H1 (cell line): ENCODE results near the gene FAM120A. TPM values are rescaled to one million over a fixed set of nuclear protein-coding genes. Genes with fewer than 3 reads are reported as not detected.

Experiments used
- CTCF ChIA-PET: fragments of 300-600 bp; sonication (Branson Sonifier 250); formaldehyde crosslinking; loops from one replicate; lab custom pipeline; 2021; ENCODE audit not compliant: partially characterized antibody; lab: Charles Lee
- POLR2A ChIA-PET: fragments of 300-600 bp; sonication (Branson Sonifier 250); formaldehyde crosslinking; loops from one replicate; lab custom pipeline; 2021; ENCODE audit warnings: inconsistent platforms; ENCODE audit not compliant: partially characterized antibody; lab: Charles Lee
- DNase-seq, 2 experiments: peaks; one replicate each; pipeline versions ENCODE4 v3.0.0 to v3.0.0-alpha.2; 2010 to 2022; ENCODE audit warnings: low spot score in 2 of 2, low read depth in 1 of 2, mixed read lengths in 1 of 2
- FAIRE-seq: peaks from 2 replicates; lab custom pipeline; 2011; peaks lifted over from hg19 to GRCh38; lab: Jason Lieb, UNC
- H2AFZ ChIP-seq: 2 replicates; pipeline ENCODE4 v1.8.1; 2012; ENCODE audit warnings: low read length, inconsistent platforms
- H2AK5ac ChIP-seq: 2 replicates; pipeline ENCODE4 v1.6.1; 2013; ENCODE audit warnings: low read depth, low read length
- H2BK120ac ChIP-seq: replicated peaks from 2 replicates; pipeline ENCODE3; 2013; ENCODE audit warnings: low read depth, low read length, inconsistent platforms
- H2BK12ac ChIP-seq: 2 replicates; pipeline ENCODE4 v1.6.1; 2013; ENCODE audit warnings: low read depth, low read length
- H2BK15ac ChIP-seq: 2 replicates; pipeline ENCODE4 v1.6.1; 2013; ENCODE audit warnings: low read length
- H2BK20ac ChIP-seq: 2 replicates; pipeline ENCODE4 v1.6.1; 2013; ENCODE audit warnings: low read length
- H2BK5ac ChIP-seq: 2 replicates; pipeline ENCODE4 v1.6.1; 2013; ENCODE audit warnings: low read depth, low read length
- H3K14ac ChIP-seq: 2 replicates; pipeline ENCODE4 v1.6.1; 2013; ENCODE audit warnings: inconsistent platforms; ENCODE audit not compliant: insufficient read length
- H3K18ac ChIP-seq: 2 replicates; pipeline ENCODE4 v1.6.1; 2013; ENCODE audit warnings: low read length; ENCODE audit errors: extremely low read depth
- H3K23ac ChIP-seq: 2 replicates; pipeline ENCODE4 v1.6.1; 2013; ENCODE audit warnings: inconsistent platforms; ENCODE audit not compliant: insufficient read length
- H3K23me2 ChIP-seq: 2 replicates; pipeline ENCODE4 v1.6.1; 2013; ENCODE audit warnings: low read depth, low read length
- H3K27ac ChIP-seq: 2 replicates; pipeline ENCODE4 v1.6.1; 2011; ENCODE audit warnings: low read depth, low read length, inconsistent platforms
- H3K27me3 ChIP-seq, 4 experiments: replicated peaks in 1 of 4; 1 replicate in 1 of 4; 2 replicates in 3 of 4; pipeline versions ENCODE4 v1.6.1 to v1.8.1; 2011 to 2013; ENCODE audit warnings: low read length in 3 of 4, mild to moderate bottlenecking in 3 of 4, inconsistent platforms in 2 of 4, mixed read lengths in 2 of 4, moderate library complexity in 1 of 4; ENCODE audit not compliant: control insufficient read depth in 3 of 4, insufficient read depth in 3 of 4; ENCODE audit errors: extremely low read depth in 1 of 4
- H3K36me3 ChIP-seq, 4 experiments: 2 replicates each; pipeline versions ENCODE4 v1.6.1 to v1.8.1; 2011 to 2013; ENCODE audit warnings: mild to moderate bottlenecking in 4 of 4, low read length in 3 of 4, moderate library complexity in 2 of 4, control low read depth in 1 of 4, inconsistent platforms in 1 of 4; ENCODE audit not compliant: insufficient read depth in 4 of 4, control insufficient read depth in 2 of 4
- H3K4ac ChIP-seq: replicated peaks from 2 replicates; pipeline ENCODE3; 2013; ENCODE audit warnings: low read length, low read depth, mixed read lengths, inconsistent platforms; ENCODE audit not compliant: insufficient read length
- H3K4me1 ChIP-seq, 4 experiments: replicated peaks in 1 of 4; 1 replicate in 1 of 4; 2 replicates in 3 of 4; pipeline versions ENCODE4 v1.6.1 to v1.8.1; 2011 to 2013; ENCODE audit warnings: low read length in 3 of 4, inconsistent platforms in 2 of 4, mixed read lengths in 1 of 4; ENCODE audit not compliant: insufficient read depth in 4 of 4, control insufficient read depth in 3 of 4
- H3K4me2 ChIP-seq, 2 experiments: 2 replicates each; pipeline versions ENCODE4 v1.6.1 to v1.8.1; 2011 to 2013; ENCODE audit warnings: low read depth in 2 of 2, low read length in 2 of 2, control low read depth in 1 of 2, inconsistent platforms in 1 of 2, mild to moderate bottlenecking in 1 of 2; ENCODE audit not compliant: insufficient read depth in 1 of 2
- H3K4me3 ChIP-seq, 4 experiments: fragments of 200-600, 300-600 bp in 1 of 4; sonication (generic), shearing (Covaris generic), sonication (Bioruptor Twin) in 1 of 4; 2 replicates each; pipeline versions ENCODE4 v1.5.1 to v1.8.1; 2011 to 2016; ENCODE audit warnings: low read length in 4 of 4, low read depth in 3 of 4, control low read depth in 2 of 4, inconsistent platforms in 2 of 4, mild to moderate bottlenecking in 2 of 4, mixed read lengths in 1 of 4, moderate library complexity in 1 of 4; ENCODE audit not compliant: insufficient read depth in 2 of 4; ENCODE audit errors: extremely low read depth in 1 of 4
- H3K56ac ChIP-seq: replicated peaks from 2 replicates; pipeline ENCODE3; 2013; ENCODE audit warnings: low read depth, mild to moderate bottlenecking, mixed read lengths, low read length, inconsistent platforms; ENCODE audit not compliant: insufficient read length
- H3K79me1 ChIP-seq: 2 replicates; pipeline ENCODE4 v1.6.1; 2013; ENCODE audit warnings: low read depth, low read length, control low read depth
- H3K79me2 ChIP-seq, 2 experiments: 2 replicates each; pipeline versions ENCODE4 v1.6.1 to v1.8.1; 2012 to 2013; ENCODE audit warnings: low read length in 2 of 2, mild to moderate bottlenecking in 2 of 2, inconsistent platforms in 1 of 2; ENCODE audit not compliant: insufficient read depth in 2 of 2, control insufficient read depth in 1 of 2
- H3K9ac ChIP-seq, 4 experiments: replicated peaks in 1 of 4; 1 replicate in 1 of 4; 2 replicates in 3 of 4; pipeline versions ENCODE4 v1.6.1 to v1.8.1; 2011 to 2013; ENCODE audit warnings: low read depth in 3 of 4, low read length in 3 of 4, control low read depth in 2 of 4, mild to moderate bottlenecking in 2 of 4, moderate library complexity in 2 of 4, inconsistent platforms in 1 of 4; ENCODE audit errors: extremely low read depth in 1 of 4
- H3K9me3 ChIP-seq, 2 experiments: 2 replicates each; pipeline versions ENCODE4 v1.6.1 to v1.8.1; 2012 to 2013; ENCODE audit warnings: mild to moderate bottlenecking in 2 of 2, moderate library complexity in 2 of 2, control low read depth in 1 of 2, inconsistent platforms in 1 of 2, low read depth in 1 of 2, low read length in 1 of 2, mixed read lengths in 1 of 2; ENCODE audit not compliant: insufficient read depth in 2 of 2
- H4K20me1 ChIP-seq, 2 experiments: replicated peaks in 1 of 2; 2 replicates each; pipeline versions ENCODE3 to v1.8.1; 2011 to 2013; ENCODE audit warnings: inconsistent platforms in 2 of 2, low read length in 2 of 2, mild to moderate bottlenecking in 1 of 2; ENCODE audit not compliant: insufficient read depth in 2 of 2, control insufficient read depth in 1 of 2
- H4K5ac ChIP-seq: 2 replicates; pipeline ENCODE4 v1.6.1; 2013; ENCODE audit warnings: low read length, low read depth, mixed read lengths, inconsistent platforms; ENCODE audit not compliant: insufficient read length
- H4K8ac ChIP-seq: 2 replicates; pipeline ENCODE4 v1.8.0; 2013; ENCODE audit warnings: mild to moderate bottlenecking, moderate library complexity, low read length, inconsistent platforms; ENCODE audit not compliant: insufficient read depth; ENCODE audit errors: extremely low read depth
- H4K91ac ChIP-seq: replicated peaks from 2 replicates; pipeline ENCODE3; 2013; ENCODE audit warnings: low read length, mixed read lengths, inconsistent platforms; ENCODE audit not compliant: insufficient read length
- BACH1 ChIP-seq: IDR thresholded peaks from 2 replicates; pipeline ENCODE4 v1.6.1; 2012; ENCODE audit warnings: low read length, improper control_type of control experiment
- CREB1 ChIP-seq: IDR thresholded peaks from 2 replicates; pipeline ENCODE4 v1.6.1; 2012; ENCODE audit warnings: inconsistent platforms
- CTBP2 ChIP-seq: IDR thresholded peaks from 2 replicates; pipeline ENCODE4 v1.7.0; 2011; ENCODE audit warnings: borderline replicate concordance, mild to moderate bottlenecking, moderate library complexity, mixed read lengths, low read length; ENCODE audit not compliant: insufficient read depth, insufficient read length
- GABPA ChIP-seq: IDR thresholded peaks from 2 replicates; pipeline ENCODE4 v1.6.1; 2011; ENCODE audit warnings: mild to moderate bottlenecking, low read length, moderate library complexity, borderline replicate concordance; ENCODE audit not compliant: insufficient read depth
- GTF2F1 ChIP-seq: IDR thresholded peaks from 2 replicates; pipeline ENCODE4 v1.6.1; 2012; ENCODE audit warnings: low read depth, low read length, improper control_type of control experiment, borderline replicate concordance
- NANOG ChIP-seq: IDR thresholded peaks from 2 replicates; pipeline ENCODE4 v1.6.1; 2011; ENCODE audit warnings: low read length, low read depth, mild to moderate bottlenecking, inconsistent platforms; ENCODE audit not compliant: insufficient read depth, poor library complexity, severe bottlenecking
- RFX5 ChIP-seq: IDR thresholded peaks from 2 replicates; pipeline ENCODE4 v1.6.1; 2011; ENCODE audit warnings: low read depth, low read length, improper control_type of control experiment, borderline replicate concordance
- SAP30 ChIP-seq: fragments of 300-600 bp; sonication (generic); IDR thresholded peaks from 2 replicates; pipeline ENCODE4 v1.7.1; 2012; ENCODE audit warnings: low read length, moderate library complexity, mild to moderate bottlenecking, inconsistent platforms; ENCODE audit not compliant: insufficient read depth, insufficient replicate concordance
- SRF ChIP-seq: IDR thresholded peaks from 2 replicates; pipeline ENCODE4 v1.6.1; 2011; ENCODE audit warnings: mild to moderate bottlenecking, low read depth, low read length, moderate library complexity
- TBP ChIP-seq: IDR thresholded peaks from 2 replicates; pipeline ENCODE4 v1.6.1; 2011; ENCODE audit warnings: low read depth, low read length, improper control_type of control experiment
- whole genome bisulfite sequencing, 2 experiments: shearing (Covaris generic) in 1 of 2; methylation state at CpG; one replicate each; pipeline versions ENCODE4 v1.1.6 to v1.1.7; 2013 to 2015; ENCODE audit warnings: low lambda C conversion rate in 2 of 2, mixed read lengths in 2 of 2, inconsistent platforms in 1 of 2, low coverage in 1 of 2, missing lambda C conversion rate in 1 of 2; ENCODE audit not compliant: insufficient replicate concordance in 2 of 2, insufficient coverage in 1 of 2, insufficient read length in 1 of 2; ENCODE audit errors: extremely low coverage in 1 of 2, missing lambda C conversion rate in 1 of 2; 5-methylcytosine and 5-hydroxymethylcytosine counted together
- polyA plus RNA-seq, 7 experiments: library from polyadenylated mRNA; depleted of rRNA in 3 of 7; stranded (reverse) in 5 of 7; unstranded in 2 of 7; fragments of >200 nt in 5 of 7; fragments of 200-250 nt in 2 of 7; gene quantifications; 1 replicate in 5 of 7; 2 replicates in 1 of 7; 4 replicates in 1 of 7; pipeline versions ENCODE4 v1.2.1 to v1.2.3, GENCODE V29; 2011 to 2013; ENCODE audit warnings: missing spikeins in 2 of 7, mixed read lengths in 2 of 7
- total RNA-seq: library from RNA; stranded (reverse); fragmentation: NEBNext Ultra II Directional; extraction: Animal tissue kit (Norgen Biotek cat#: 25700); gene quantifications from 2 replicates; pipeline ENCODE4 v1.2.1, GENCODE V29; 2021
- TF ChIP-seq, protein P1 (sequence below), 3 experiments: IDR thresholded peaks; 1 replicate in 2 of 3; 2 replicates in 1 of 3; pipeline versions ENCODE4 v1.5.1 to v1.6.1; 2011; ENCODE audit warnings: low read length in 3 of 3, mild to moderate bottlenecking in 3 of 3, inconsistent platforms in 2 of 3, low read depth in 1 of 3, moderate library complexity in 1 of 3; ENCODE audit not compliant: insufficient read depth in 1 of 3; ENCODE audit errors: control extremely low read depth in 1 of 3

FAM120A gene
- total and polyA plus RNA-seq, 2 of the 8 experiments (the other 6 are each of a cell fraction or from before 2014, with no cell fraction given), result 24.9 to 54.7 TPM

DNA sequence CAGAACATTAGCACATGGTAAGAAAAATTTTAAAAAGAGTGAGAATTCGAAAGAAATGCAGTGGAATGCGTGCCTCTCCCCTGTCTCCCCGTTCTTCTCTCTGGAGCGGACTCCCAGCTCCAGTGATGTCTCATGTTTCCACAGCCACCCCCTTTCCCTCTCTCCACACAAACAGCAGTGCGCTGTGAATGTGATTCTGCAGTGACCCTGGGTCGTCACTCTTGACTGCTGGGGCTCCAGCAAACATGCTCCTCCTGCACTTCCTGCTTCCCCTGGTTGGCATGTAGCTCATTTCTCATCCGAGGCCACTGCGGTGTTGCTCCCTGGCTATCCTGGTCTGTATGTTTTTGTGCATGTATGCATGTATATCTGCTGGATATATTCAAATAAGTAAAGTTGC, 138.2 kb downstream of the FAM120A start:
- Histone ChIP-seq H3K79me2 (peaks cover 0 to 30% of the 10 kb centered on the region in 2 experiments; a peak in 2 of 4 replicates), H2AFZ (no peak overlapping the region), H2BK15ac (no peak overlapping the region), H3K36me3 (no peaks in the 10 kb centered on the region), H4K8ac (no peak overlapping the region), H3K23ac (no peak overlapping the region), H3K23me2 (no peaks in the 10 kb centered on the region), H2BK120ac (no peak overlapping the region), H2AK5ac (no peak overlapping the region), H3K4me3 (no peak overlapping the region), H3K4me1 (peaks cover 0 to 10% (median 5%) of the 10 kb centered on the region in 4 experiments; a peak in 6 of 7 replicates), H4K20me1 (peaks cover 5 to 6% of the 10 kb centered on the region in 2 experiments), H3K4ac (no peak overlapping the region), H3K79me1 (peaks cover 18% of the 10 kb centered on the region), H2BK5ac (no peak overlapping the region), H3K14ac (no peak overlapping the region), H3K27ac (no peak overlapping the region), H3K27me3 (no peaks in the 10 kb centered on the region), H4K91ac (no peak overlapping the region), H2BK20ac (no peak overlapping the region), H2BK12ac (no peak overlapping the region), H3K9me3 (no peaks in the 10 kb centered on the region), H4K5ac (no peak overlapping the region), H3K56ac (no peak overlapping the region), H3K9ac (no peak overlapping the region), H3K18ac (no peak overlapping the region), H3K4me2 (no peak overlapping the region)
- ChIA-PET POLR2A (interaction anchor here (0.6 kb wide), 1 partner anchor 247 kb away, joined by 4 read pairs; no protein-coding TSS in a partner anchor), CTCF (interaction anchor here (1.0 to 1.4 kb wide), 4 partner anchors 8 to 56 kb away, joined by 3 to 5 read pairs (median 3); no protein-coding TSS in a partner anchor)
- FAIRE-seq, result no peak
- DNase-seq, result no peak
- 71% methylated on average over 8 of the region's 8 CpGs; no CpG with 5 or more reads in 1 of the 2 experiments for WGBS, 2 experiments
- TF ChIP-seq GTF2F1 (no peak), CREB1 (no peak), SRF (no peak), NANOG (no peak), SAP30 (no peak), TBP (no peak), GABPA (no peak), BACH1 (no peak), CTBP2 (no peak), RFX5 (no peak)
- TF ChIP-seq, protein P1, sequence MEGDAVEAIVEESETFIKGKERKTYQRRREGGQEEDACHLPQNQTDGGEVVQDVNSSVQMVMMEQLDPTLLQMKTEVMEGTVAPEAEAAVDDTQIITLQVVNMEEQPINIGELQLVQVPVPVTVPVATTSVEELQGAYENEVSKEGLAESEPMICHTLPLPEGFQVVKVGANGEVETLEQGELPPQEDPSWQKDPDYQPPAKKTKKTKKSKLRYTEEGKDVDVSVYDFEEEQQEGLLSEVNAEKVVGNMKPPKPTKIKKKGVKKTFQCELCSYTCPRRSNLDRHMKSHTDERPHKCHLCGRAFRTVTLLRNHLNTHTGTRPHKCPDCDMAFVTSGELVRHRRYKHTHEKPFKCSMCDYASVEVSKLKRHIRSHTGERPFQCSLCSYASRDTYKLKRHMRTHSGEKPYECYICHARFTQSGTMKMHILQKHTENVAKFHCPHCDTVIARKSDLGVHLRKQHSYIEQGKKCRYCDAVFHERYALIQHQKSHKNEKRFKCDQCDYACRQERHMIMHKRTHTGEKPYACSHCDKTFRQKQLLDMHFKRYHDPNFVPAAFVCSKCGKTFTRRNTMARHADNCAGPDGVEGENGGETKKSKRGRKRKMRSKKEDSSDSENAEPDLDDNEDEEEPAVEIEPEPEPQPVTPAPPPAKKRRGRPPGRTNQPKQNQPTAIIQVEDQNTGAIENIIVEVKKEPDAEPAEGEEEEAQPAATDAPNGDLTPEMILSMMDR (IDR thresholded peaks at IDR 0.05; ENCODE audit: control extremely low read depth in 1 of 3, insufficient read depth in 1 of 3, low read depth in 1 of 3, low read length in 3 of 3), result no peak
